ENCODE measurements around the gene DGKG. TPM values are rescaled to one million over a fixed set of nuclear protein-coding genes. Genes with fewer than 3 reads are reported as not detected.

DGKG gene
- total RNA-seq, 3 donors from 2014 or later (not counting 1 experiment from before 2014, with no cell fraction given) = 0.25 to 1.6 (median 0.63) TPM

DNA sequence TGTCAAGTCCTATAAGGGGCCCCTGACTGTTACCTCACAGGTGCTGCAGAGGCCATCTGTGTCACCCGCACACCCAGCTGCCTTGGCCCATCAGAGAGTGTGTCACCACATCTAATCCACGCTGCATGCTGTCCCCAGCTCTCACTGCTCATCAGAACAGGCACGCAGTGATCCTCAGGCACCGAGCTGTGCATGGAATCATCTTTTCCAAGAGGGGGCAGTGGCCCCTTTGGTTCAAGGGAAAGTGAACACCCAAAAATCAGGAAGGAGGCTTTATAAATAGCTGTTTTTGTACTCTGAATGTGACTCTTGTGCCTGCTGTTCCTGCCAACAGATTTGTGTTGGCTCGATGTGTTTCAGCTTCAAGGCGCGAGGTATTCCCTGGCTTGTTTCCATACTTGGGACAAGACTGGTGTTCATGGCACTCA, 142.8 kb downstream of the DGKG start:
- Histone ChIP-seq H3K4me3 (ENCODE audit: low read length) (no peak overlapping the region), H3K27ac (ENCODE audit: low read length) (no peak overlapping the region), H3K4me1 (ENCODE audit: control insufficient read depth, insufficient read depth, low read length) (no peaks in the 10 kb centered on the region), H3K9me3 (ENCODE audit: control insufficient read depth, insufficient read depth, low read length) (no peaks in the 10 kb centered on the region), H3K36me3 (ENCODE audit: control insufficient read depth, insufficient read depth, low read length) (no peaks in the 10 kb centered on the region), H3K27me3 (ENCODE audit: control insufficient read depth, insufficient read depth, low read length) (no peaks in the 10 kb centered on the region)
- no peak for ATAC-seq
- no peak overlapping the region for H3K27ac Mint-ChIP-seq
- peaks cover 5 to 7% of the 10 kb centered on the region in 2 donors for H3K27me3 Mint-ChIP-seq (ENCODE audit: low read depth in 2 of 2)
- H3K4me3 Mint-ChIP-seq = no peak overlapping the region
- no peaks in the 10 kb centered on the region for H3K9me3 Mint-ChIP-seq
- intact Hi-C loops (cut with micrococcal nuclease) = no loop called here
- no peaks in the 10 kb centered on the region for H3K4me1 Mint-ChIP-seq
- 87% methylated on average over 7 of the region's 7 CpGs for WGBS (ENCODE audit: insufficient coverage)
- no peaks in the 10 kb centered on the region for H3K36me3 Mint-ChIP-seq
- TF ChIP-seq, protein P1, sequence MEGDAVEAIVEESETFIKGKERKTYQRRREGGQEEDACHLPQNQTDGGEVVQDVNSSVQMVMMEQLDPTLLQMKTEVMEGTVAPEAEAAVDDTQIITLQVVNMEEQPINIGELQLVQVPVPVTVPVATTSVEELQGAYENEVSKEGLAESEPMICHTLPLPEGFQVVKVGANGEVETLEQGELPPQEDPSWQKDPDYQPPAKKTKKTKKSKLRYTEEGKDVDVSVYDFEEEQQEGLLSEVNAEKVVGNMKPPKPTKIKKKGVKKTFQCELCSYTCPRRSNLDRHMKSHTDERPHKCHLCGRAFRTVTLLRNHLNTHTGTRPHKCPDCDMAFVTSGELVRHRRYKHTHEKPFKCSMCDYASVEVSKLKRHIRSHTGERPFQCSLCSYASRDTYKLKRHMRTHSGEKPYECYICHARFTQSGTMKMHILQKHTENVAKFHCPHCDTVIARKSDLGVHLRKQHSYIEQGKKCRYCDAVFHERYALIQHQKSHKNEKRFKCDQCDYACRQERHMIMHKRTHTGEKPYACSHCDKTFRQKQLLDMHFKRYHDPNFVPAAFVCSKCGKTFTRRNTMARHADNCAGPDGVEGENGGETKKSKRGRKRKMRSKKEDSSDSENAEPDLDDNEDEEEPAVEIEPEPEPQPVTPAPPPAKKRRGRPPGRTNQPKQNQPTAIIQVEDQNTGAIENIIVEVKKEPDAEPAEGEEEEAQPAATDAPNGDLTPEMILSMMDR (IDR thresholded peaks at IDR 0.05) = no peak
- no peak for DNase-seq

DNA sequence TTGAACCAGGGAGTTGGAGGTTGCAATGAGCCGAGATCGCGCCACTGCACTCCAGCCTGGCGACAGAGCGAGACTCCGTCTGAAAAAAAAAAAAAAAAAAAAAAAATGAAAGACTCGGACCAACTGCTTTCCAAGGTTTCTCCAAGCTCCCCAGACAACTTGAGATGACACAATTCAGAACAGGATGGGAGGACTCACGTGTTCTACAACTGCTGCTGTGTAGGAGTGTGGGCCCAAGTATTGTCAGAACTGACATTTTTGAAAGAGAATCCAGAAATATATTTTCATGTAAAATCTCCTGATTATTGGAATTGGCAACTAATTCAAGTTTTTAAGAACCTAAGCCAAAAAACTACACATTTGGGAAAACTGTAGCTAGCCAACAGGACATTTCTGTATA, 143.6 kb downstream of the DGKG start:
- no peaks in the 10 kb centered on the region for H3K9me3 Mint-ChIP-seq
- Histone ChIP-seq H3K27me3 (ENCODE audit: control insufficient read depth, insufficient read depth, low read length) (no peaks in the 10 kb centered on the region), H3K27ac (ENCODE audit: low read length) (no peak overlapping the region), H3K4me3 (ENCODE audit: low read length) (no peak overlapping the region), H3K4me1 (ENCODE audit: control insufficient read depth, insufficient read depth, low read length) (no peaks in the 10 kb centered on the region), H3K9me3 (ENCODE audit: control insufficient read depth, insufficient read depth, low read length) (no peaks in the 10 kb centered on the region), H3K36me3 (ENCODE audit: control insufficient read depth, insufficient read depth, low read length) (no peaks in the 10 kb centered on the region)
- no peak overlapping the region for H3K27ac Mint-ChIP-seq
- no peak for ATAC-seq
- no peaks in the 10 kb centered on the region for H3K4me1 Mint-ChIP-seq
- H3K36me3 Mint-ChIP-seq = no peaks in the 10 kb centered on the region
- H3K27me3 Mint-ChIP-seq (ENCODE audit: low read depth in 2 of 2) = no peaks in the 10 kb centered on the region
- intact Hi-C loops (cut with micrococcal nuclease) = no loop called here
- 96% methylated on average over 7 of the region's 8 CpGs for WGBS (ENCODE audit: insufficient coverage)
- TF ChIP-seq, protein P1 (IDR thresholded peaks at IDR 0.05) = no peak
- H3K4me3 Mint-ChIP-seq = no peak overlapping the region
- no peak for DNase-seq

DNA sequence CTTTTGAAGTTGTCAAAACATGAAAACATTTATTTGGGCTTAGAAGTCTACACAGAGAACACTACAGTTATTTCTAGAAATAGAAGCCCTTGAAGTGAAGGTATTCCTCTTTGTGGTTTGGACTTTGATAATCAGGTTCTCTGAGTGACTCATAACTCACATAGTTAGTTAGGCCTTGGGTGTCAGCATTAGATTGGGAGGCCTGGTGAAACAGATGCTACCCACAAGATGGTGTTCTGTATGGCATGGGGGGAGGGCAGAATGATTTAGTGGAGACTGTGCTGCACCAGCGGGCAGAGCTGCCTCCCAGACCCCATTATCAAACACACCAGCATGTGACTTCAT, 144.2 kb downstream of the DGKG start:
- Histone ChIP-seq H3K36me3 (ENCODE audit: control insufficient read depth, insufficient read depth, low read length) (no peaks in the 10 kb centered on the region), H3K4me3 (ENCODE audit: low read length) (no peak overlapping the region), H3K4me1 (ENCODE audit: control insufficient read depth, insufficient read depth, low read length) (no peaks in the 10 kb centered on the region), H3K27me3 (ENCODE audit: control insufficient read depth, insufficient read depth, low read length) (no peaks in the 10 kb centered on the region), H3K9me3 (ENCODE audit: control insufficient read depth, insufficient read depth, low read length) (no peaks in the 10 kb centered on the region), H3K27ac (ENCODE audit: low read length) (no peak overlapping the region)
- no peaks in the 10 kb centered on the region for H3K4me1 Mint-ChIP-seq
- WGBS (ENCODE audit: insufficient coverage) = 60% methylated on average over 1 of the region's 1 CpG
- no peaks in the 10 kb centered on the region for H3K36me3 Mint-ChIP-seq
- no peaks in the 10 kb centered on the region for H3K27me3 Mint-ChIP-seq (ENCODE audit: low read depth in 2 of 2)
- intact Hi-C loops (cut with micrococcal nuclease) = no loop called here
- no peak overlapping the region for H3K4me3 Mint-ChIP-seq
- H3K27ac Mint-ChIP-seq = no peak overlapping the region
- no peak for ATAC-seq
- TF ChIP-seq, protein P1 (IDR thresholded peaks at IDR 0.05) = no peak
- H3K9me3 Mint-ChIP-seq = no peaks in the 10 kb centered on the region
- DNase-seq = no peak
